Prostate gland (tissue), 2 donors: ENCODE measurements around the gene L1CAM.

Experiments used
- CTCF ChIP-seq, 4 experiments: fragments of 200-600 bp in 2 of 4; fragments of 450-650 bp in 2 of 4; sonication (generic) in 2 of 4; IDR thresholded peaks; 1 replicate in 3 of 4; 2 replicates in 1 of 4; pipeline ENCODE4 v1.5.1; 2016 to 2019; ENCODE audit warnings: antibody characterized with exemption in 4 of 4, mild to moderate bottlenecking in 2 of 4, moderate library complexity in 2 of 4
- POLR2A ChIP-seq: fragments of 450-650 bp; IDR thresholded peaks from one replicate; pipeline ENCODE4 v1.6.1; 2016; ENCODE audit warnings: antibody characterized with exemption, mild to moderate bottlenecking

- peak; percentile 67 for TF ChIP-seq POLR2A
- TF ChIP-seq CTCF (IDR thresholded peaks at IDR 0.05): peak in 2 of 4 experiments; percentile 25 to 29
Measured at GRCh38 chrX:153927922-153928760, 42.2 kb upstream of the L1CAM start.
